Dendritic cell treated with granulocyte-macrophage colony-stimulating factor and Interleukin-4, amounts not matched to agents 40 ng/mL and 50 ng/mL, for 4 days (primary cell): ENCODE measurements around the gene WEE1.
"Not testable (repeated sequence)": the region's sequence is repeated elsewhere in the genome, so short reads cannot be mapped to it uniquely, and the experiment has no call there.

ENCODE experiments used
- H3K27ac Mint-ChIP-seq: one replicate; pipeline ENCODE4 v1.8.0; 2022; ENCODE audit warnings: mild to moderate bottlenecking, mixed read lengths
- H3K27me3 Mint-ChIP-seq: one replicate; pipeline ENCODE4 v1.8.0; 2022; ENCODE audit warnings: mild to moderate bottlenecking, mixed read lengths
- H3K36me3 Mint-ChIP-seq: one replicate; pipeline ENCODE4 v1.8.0; 2022; ENCODE audit warnings: low read depth, mixed read lengths
- H3K4me1 Mint-ChIP-seq: one replicate; pipeline ENCODE4 v1.8.0; 2022; ENCODE audit warnings: low read depth, mixed read lengths
- H3K4me3 Mint-ChIP-seq: one replicate; pipeline ENCODE4 v1.8.0; 2022; ENCODE audit warnings: mild to moderate bottlenecking, moderate library complexity, mixed read lengths
- H3K9me3 Mint-ChIP-seq: one replicate; pipeline ENCODE4 v1.8.0; 2022; ENCODE audit warnings: mixed read lengths
- intact Hi-C: fragments of 100-400 bp; cut with micrococcal nuclease; formaldehyde crosslinking; loops from one replicate; pipeline ENCODE4 v1.15.0; 2022

The WEE1 gene

GRCh38 chr11:9600166-9600565, 26.7 kb downstream of the WEE1 start:
- peaks cover 30% of the 10 kb centered on the region for H3K4me1 Mint-ChIP-seq
- no peaks in the 10 kb centered on the region for H3K9me3 Mint-ChIP-seq
- peak overlapping the region; percentile 93 for H3K27ac Mint-ChIP-seq
- intact Hi-C loops: no loop called here
- H3K36me3 Mint-ChIP-seq: no peaks in the 10 kb centered on the region
- no peaks in the 10 kb centered on the region for H3K27me3 Mint-ChIP-seq
- no peak overlapping the region for H3K4me3 Mint-ChIP-seq

DNA sequence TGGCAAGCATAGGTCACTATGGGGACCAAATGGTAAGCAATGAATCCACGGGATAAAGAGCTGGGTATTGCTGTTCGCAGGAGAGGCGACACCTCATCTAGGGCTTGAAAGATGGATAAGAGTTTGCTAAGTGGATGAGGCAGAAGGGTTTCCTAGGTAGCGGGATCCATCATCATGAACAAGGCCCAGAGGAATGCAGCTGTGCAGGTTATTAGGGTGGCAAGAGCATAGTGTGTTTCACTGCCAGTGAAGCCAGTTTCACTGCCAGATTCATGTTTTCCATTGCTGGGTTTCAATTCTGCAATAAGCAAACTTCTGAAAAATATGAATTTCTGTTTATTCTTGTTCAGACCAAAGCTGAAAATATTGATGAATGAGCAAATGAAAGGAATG, 27.2 kb downstream of the WEE1 start:
- no peaks in the 10 kb centered on the region for H3K9me3 Mint-ChIP-seq
- H3K27ac Mint-ChIP-seq: peak overlapping the region; percentile 93
- H3K4me1 Mint-ChIP-seq: peaks cover 26% of the 10 kb centered on the region
- H3K36me3 Mint-ChIP-seq: no peaks in the 10 kb centered on the region
- intact Hi-C loops: no loop called here
- peak overlapping the region; percentile 61 for H3K4me3 Mint-ChIP-seq
- H3K27me3 Mint-ChIP-seq: no peaks in the 10 kb centered on the region

DNA sequence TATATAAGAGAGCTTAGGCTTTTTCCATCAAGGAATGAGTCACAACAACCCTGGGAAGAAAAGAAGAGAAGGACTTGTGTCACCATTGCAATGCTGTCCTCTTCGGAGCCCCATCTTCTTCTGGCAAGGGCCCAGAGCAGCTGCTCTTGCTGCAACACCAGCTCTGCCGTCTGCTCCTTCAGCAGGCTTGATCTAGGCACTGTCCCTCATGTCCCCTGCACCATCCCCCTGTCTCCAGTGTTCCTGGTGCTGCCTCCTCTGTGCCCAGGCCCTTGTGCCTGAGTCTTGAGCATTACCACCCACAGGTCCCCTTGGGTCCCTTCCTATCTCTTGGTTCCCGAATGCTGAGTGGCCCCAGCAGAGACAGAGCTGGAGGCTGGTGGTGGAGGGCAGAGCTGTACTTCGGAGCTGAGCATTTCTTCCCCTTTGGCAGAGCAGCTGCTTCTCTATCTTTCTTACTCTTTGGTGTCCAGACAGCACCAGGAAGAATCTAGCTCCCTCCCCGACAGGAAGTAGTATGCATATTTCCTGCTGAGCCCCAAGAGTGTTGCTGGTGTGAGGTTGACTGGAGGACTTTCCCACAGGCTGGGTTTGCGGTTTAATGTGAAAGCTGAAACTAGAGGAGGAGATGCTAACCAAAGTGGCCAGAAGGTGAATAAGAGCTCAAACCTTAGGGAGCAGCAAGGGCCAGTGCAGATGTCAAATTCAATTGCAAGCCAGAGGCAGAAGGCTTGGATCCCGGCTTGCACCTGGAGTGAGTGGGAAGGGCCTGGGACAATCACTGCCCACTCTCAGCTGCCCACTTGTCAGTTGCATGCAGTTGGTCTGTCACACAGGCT, 27.8 kb downstream of the WEE1 start:
- Mint-ChIP-seq H3K36me3 (no peaks in the 10 kb centered on the region), H3K4me1 (peaks cover 26% of the 10 kb centered on the region), H3K9me3 (no peaks in the 10 kb centered on the region), H3K4me3 (peak overlapping the region; percentile 61), H3K27ac (peak overlapping the region; percentile 93), H3K27me3 (no peaks in the 10 kb centered on the region)
- intact Hi-C loops: no loop called here

GRCh38 chr11:9601876-9602199, 28.4 kb downstream of the WEE1 start:
- no peaks in the 10 kb centered on the region for H3K36me3 Mint-ChIP-seq
- no peak overlapping the region for H3K4me3 Mint-ChIP-seq
- H3K4me1 Mint-ChIP-seq: peaks cover 26% of the 10 kb centered on the region
- no peaks in the 10 kb centered on the region for H3K27me3 Mint-ChIP-seq
- no peaks in the 10 kb centered on the region for H3K9me3 Mint-ChIP-seq
- intact Hi-C loops: no loop called here
- H3K27ac Mint-ChIP-seq: peak overlapping the region; percentile 93

DNA sequence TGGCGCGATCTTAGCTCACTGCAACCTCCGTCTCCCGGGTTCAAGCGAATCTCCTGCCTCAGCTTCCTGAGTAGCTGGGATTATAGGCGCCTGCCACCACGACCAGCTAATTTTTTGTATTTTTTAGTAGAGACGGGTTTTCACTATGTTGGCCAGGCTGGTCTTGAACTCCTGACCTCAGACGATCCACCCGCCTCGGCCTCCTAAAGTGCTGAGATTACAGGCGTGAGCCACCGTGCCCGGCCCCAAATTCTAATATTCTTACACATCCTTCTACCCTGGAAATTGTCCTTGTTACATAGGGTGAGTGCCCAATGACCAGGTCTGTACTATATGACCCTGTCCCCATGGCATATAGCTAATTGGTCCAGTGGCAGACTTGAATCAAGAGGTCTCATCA, 29.7 kb downstream of the WEE1 start:
- H3K4me1 Mint-ChIP-seq: peaks cover 26% of the 10 kb centered on the region
- intact Hi-C loops, H3K27ac Mint-ChIP-seq, H3K4me3 Mint-ChIP-seq, H3K27me3 Mint-ChIP-seq, H3K9me3 Mint-ChIP-seq, H3K36me3 Mint-ChIP-seq: not testable (repeated sequence)

- H3K27me3 Mint-ChIP-seq: no peaks in the 10 kb centered on the region
- H3K36me3 Mint-ChIP-seq: no peaks in the 10 kb centered on the region
- H3K9me3 Mint-ChIP-seq: no peaks in the 10 kb centered on the region
- intact Hi-C loops: no loop called here
- no peak overlapping the region for H3K4me3 Mint-ChIP-seq
- H3K4me1 Mint-ChIP-seq: peaks cover 26% of the 10 kb centered on the region
- H3K27ac Mint-ChIP-seq: no peak overlapping the region
These were observed 30.7 kb downstream of the WEE1 start for GRCh38 chr11:9604134-9604533.

GRCh38 chr11:9605742-9606141, 32.3 kb downstream of the WEE1 start:
- Mint-ChIP-seq H3K4me3 (no peak overlapping the region), H3K4me1 (peaks cover 18% of the 10 kb centered on the region), H3K36me3 (no peaks in the 10 kb centered on the region), H3K27me3 (no peaks in the 10 kb centered on the region), H3K27ac (no peak overlapping the region), H3K9me3 (no peaks in the 10 kb centered on the region)
- intact Hi-C loops: no loop called here

GRCh38 chr11:9606809-9607510, 33.5 kb downstream of the WEE1 start:
- H3K9me3 Mint-ChIP-seq: no peaks in the 10 kb centered on the region
- H3K36me3 Mint-ChIP-seq: no peaks in the 10 kb centered on the region
- H3K4me3 Mint-ChIP-seq: no peak overlapping the region
- no peaks in the 10 kb centered on the region for H3K27me3 Mint-ChIP-seq
- H3K4me1 Mint-ChIP-seq: peaks cover 6% of the 10 kb centered on the region
- intact Hi-C loops: no loop called here
- H3K27ac Mint-ChIP-seq: no peak overlapping the region

- Mint-ChIP-seq H3K27me3 (no peaks in the 10 kb centered on the region), H3K4me1 (peaks cover under 1% of the 10 kb centered on the region), H3K9me3 (no peaks in the 10 kb centered on the region), H3K27ac (no peak overlapping the region), H3K36me3 (no peaks in the 10 kb centered on the region), H3K4me3 (no peak overlapping the region)
- intact Hi-C loops: no loop called here
These were observed 34.0 kb downstream of the WEE1 start for GRCh38 chr11:9607511-9607899.

DNA sequence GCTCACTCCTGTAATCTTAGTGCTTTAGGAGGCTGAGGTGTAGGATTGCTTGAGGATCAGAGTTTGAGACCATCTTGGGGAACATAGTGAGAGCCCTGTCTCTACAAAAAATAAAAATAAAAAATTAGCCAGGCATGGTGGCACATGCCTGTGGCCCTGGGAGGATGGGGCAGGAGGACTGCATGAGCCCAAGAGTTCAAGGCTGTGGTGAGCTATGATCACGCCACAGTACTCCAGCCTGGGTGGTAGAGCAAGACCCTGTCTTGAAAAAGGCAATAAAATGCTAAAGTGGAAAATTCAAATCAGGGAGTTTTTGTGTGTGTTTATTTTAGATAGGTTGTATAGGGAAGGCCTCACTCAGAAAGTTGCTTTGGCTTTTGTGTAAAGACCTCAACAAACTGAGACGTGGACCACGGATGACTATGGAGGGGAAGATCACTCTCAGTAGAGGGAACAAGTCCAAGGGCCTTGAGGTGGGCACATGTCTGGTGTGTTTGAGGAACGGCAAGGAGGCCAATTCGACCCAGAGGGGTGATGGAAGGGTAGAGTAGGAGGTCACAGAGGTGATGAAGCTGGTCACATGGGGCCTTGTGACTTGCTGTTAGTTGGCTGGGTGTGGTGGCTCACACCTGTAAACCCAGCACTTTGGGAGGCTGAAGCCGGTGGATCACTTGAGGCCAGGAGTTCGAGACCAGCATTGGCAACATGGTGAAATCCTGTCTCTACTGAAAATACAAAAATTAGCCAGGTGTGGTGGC, 35.7 kb downstream of the WEE1 start:
- intact Hi-C loops: no loop called here
- Mint-ChIP-seq H3K27me3 (no peaks in the 10 kb centered on the region), H3K36me3 (no peaks in the 10 kb centered on the region), H3K4me1 (peaks cover 14% of the 10 kb centered on the region), H3K9me3 (no peaks in the 10 kb centered on the region), H3K27ac (no peak overlapping the region), H3K4me3 (no peak overlapping the region)

DNA sequence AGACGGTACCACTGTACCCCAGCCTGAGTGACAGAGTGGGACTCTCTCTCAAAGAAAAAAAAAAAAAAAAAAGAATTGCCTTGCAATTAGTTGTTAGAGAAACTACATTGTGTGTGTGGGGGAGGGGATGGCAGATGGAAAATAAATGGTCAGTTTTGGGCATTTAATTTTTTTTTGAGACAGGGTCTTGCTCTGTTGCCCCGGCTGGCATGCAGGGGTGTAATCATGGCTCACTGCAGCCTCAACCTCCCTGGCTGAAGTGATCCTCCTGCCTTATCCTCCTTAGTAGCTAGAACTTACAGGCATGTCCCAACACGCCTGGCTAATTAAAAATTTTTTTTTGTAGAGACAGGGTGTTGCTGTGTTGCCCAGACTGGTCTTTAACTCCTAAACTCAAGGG, 36.4 kb downstream of the WEE1 start:
- no peak overlapping the region for H3K4me3 Mint-ChIP-seq
- no peak overlapping the region for H3K27ac Mint-ChIP-seq
- H3K36me3 Mint-ChIP-seq: no peaks in the 10 kb centered on the region
- peaks cover 21% of the 10 kb centered on the region for H3K4me1 Mint-ChIP-seq
- no peaks in the 10 kb centered on the region for H3K27me3 Mint-ChIP-seq
- H3K9me3 Mint-ChIP-seq: no peaks in the 10 kb centered on the region
- intact Hi-C loops: no loop called here

GRCh38 chr11:9613118-9613829, 39.8 kb downstream of the WEE1 start:
- H3K9me3 Mint-ChIP-seq: no peaks in the 10 kb centered on the region
- no peaks in the 10 kb centered on the region for H3K36me3 Mint-ChIP-seq
- intact Hi-C loops: loop anchor here (1.0 to 2.0 kb wide), 3 partner anchors 38 to 135 kb away; no protein-coding TSS in a partner anchor
- H3K4me1 Mint-ChIP-seq: peaks cover 37% of the 10 kb centered on the region
- H3K4me3 Mint-ChIP-seq: peak overlapping the region; percentile 88
- H3K27ac Mint-ChIP-seq: peak overlapping the region; percentile 86
- H3K27me3 Mint-ChIP-seq: no peaks in the 10 kb centered on the region

GRCh38 chr11:9613830-9614762, 40.6 kb downstream of the WEE1 start:
- intact Hi-C loops: loop anchor here (1.0 to 2.0 kb wide), 4 partner anchors 39 to 134 kb away; partner anchors contain the start of gene SWAP70
- H3K36me3 Mint-ChIP-seq: no peaks in the 10 kb centered on the region
- peaks cover 43% of the 10 kb centered on the region for H3K4me1 Mint-ChIP-seq
- no peaks in the 10 kb centered on the region for H3K27me3 Mint-ChIP-seq
- peak overlapping the region; percentile 88 for H3K4me3 Mint-ChIP-seq
- peak overlapping the region; percentile 86 for H3K27ac Mint-ChIP-seq
- no peaks in the 10 kb centered on the region for H3K9me3 Mint-ChIP-seq
